A549 treated with dexamethasone at 1 μM for 4 hours (cell line): ENCODE results near the gene ZNF528. TPM values are rescaled to one million over a fixed set of nuclear protein-coding genes. Genes with fewer than 3 reads are reported as not detected.

Source experiments
- total RNA-seq: library from RNA; stranded (reverse); fragments of 200-300 nt; extraction: Qiagen RNA extraction; gene quantifications from 5 replicates; pipeline ENCODE4 v1.2.3, GENCODE V29; 2022

Gene ZNF528
- 0.16 to 0.27 TPM (median 0.19 TPM) in 5 replicates for total RNA-seq

DNA sequence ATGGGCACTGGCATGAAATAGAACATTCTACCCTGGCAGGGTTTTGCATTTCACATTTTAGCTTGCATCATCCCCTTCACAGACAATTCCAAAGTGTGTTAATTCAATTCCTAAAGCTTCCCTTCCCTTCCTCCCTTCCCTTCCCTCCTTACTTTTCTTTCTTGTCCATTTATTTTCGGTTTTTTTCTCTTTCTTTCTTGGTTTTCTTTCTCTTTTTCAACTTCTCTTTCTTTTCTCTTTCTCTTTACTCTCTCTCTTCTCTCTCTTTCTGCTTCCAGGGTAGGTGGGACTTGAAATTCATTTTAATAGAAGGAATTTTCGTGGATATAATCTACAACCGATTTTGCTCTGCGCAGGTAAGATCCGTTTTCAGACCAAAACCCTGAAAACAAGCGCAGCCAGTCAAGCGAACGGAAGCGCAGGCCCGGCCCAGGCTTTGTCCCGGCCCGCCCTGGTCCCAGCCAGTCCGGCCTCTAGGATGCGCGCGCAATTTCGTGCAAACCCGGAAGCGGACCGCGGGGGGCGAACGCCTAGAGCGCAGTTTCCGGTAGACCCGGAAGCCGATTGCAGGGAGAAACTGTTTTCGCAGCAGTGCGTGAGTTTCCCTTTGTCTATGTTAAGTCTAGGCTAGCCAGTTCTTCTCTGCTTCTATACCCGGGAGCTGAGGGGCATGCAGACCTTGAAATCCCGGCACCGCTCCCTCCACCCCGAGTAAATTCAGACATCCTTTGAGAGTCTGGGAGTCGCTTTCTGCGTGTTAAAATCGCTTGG lies at the start of gene ZNF528:
Gene ZNF528, plus strand, starts transcription at position 540 of the 771 bp plus-strand sequence. CDS start 4,165 bp downstream, outside the sequence.

DNA sequence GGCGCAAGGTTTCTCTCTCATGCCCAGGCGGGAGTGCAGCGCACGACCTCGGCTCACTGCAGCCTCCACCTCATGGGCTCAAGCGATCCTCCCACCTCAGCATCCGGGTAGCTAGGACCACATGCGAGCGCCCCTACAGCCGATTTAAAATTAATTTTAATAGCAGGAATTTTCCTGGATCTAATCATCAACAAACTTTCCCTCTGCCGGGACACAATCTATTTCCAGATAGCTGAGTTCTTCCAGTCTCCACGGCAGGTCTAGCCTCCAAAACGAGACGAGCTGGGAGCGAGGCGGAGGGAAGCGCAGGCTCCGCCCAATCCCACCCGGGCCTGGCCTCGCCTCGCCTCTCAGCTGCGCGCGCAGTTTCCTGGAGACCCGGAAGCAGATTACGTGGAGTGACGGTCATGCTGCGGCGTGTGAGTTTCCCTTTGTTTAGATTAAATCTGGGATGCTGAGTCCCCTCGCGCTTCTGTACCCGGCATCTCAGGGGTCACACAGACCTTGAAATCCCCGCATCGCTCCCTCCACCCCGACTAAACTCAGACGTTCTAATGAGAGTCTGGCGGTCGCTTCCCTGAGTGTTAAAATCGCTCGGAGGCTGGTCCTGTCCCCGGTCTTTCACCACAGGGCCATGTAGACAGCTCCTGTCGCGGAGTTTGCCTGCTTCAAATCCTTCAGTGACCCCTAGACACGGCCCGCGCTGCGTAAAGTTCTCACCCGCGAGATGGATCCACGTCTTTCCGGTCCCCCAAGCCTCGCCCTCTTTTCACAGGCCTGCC lies 27.9 kb upstream of the ZNF528 start, which contains the start of gene ZNF880:
Gene ZNF880, plus strand, starts transcription at position 365 of the 782 bp plus-strand sequence. Its CDS starts 43 bp downstream, at position 408.

GRCh38 chr19:52428937-52429336 lies 31.3 kb downstream of the ZNF528 start, which contains the start of gene ZNF534:
ZNF534 (plus strand) TSS chr19:52429148; CDS start chr19:52431475, 2,327 bp downstream.

DNA sequence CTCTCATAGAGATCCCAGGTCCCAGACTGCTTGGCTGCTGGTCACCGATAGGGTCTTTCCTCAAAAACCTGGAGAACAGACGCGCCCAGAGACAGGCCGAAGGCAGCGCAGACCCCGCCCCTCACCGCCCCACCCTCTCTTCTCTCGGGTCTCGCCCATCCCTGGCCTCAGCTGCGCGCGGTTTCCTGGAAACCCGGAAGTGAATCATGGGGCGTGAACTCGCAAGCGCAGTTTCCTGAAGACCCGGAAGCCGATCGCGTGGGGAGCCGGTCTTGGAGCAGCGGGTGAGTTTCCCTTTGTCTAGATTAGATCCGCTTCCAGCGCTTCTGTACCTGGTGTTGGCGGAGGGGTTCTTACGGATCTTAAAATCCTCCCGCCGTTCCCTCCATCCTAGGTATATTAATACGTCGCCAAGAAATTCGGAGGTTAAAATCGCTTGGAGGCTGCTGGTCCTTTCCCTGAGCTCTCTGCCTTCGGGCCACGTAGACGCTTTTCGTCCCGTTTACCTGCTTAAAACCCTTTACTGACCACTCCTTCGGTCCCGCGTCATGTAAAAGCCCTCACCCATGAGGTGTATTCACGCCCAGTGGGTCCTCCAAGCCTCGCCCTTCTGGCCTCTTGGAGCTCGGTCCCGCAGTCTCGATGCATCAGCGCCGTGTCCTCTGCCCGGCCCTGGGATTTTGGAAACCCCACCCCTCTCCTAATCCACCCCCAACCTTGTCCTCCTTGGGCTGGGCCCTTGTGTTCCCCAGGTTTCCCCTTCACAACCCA lies 55.9 kb downstream of the ZNF528 start, which contains the start of gene ZNF578:
Gene ZNF578, plus strand, starts transcription at position 230 of the 771 bp plus-strand sequence. CDS start 48,293 bp downstream, outside the sequence.

Other genes starting within 250 kb of the ZNF528 start
- gene ZNF836, start 226.2 kb upstream of the ZNF528 start, total RNA-seq = 0.61 to 1.3 TPM (median 0.98 TPM) in 5 replicates
- gene PPP2R1A, start 207.8 kb upstream of the ZNF528 start, total RNA-seq = 207 to 293 TPM (median 288 TPM) in 5 replicates
- gene ZNF766, start 128.3 kb upstream of the ZNF528 start, total RNA-seq = 8.0 to 12.1 TPM (median 10.5 TPM) in 5 replicates
- gene ZNF480, start 100.7 kb upstream of the ZNF528 start, total RNA-seq = 10.0 to 19.8 TPM (median 16.6 TPM) in 5 replicates
- not detected in 5 replicates for gene ZNF610, start 61.6 kb upstream of the ZNF528 start, total RNA-seq
- gene ZNF880, start 27.9 kb upstream of the ZNF528 start, total RNA-seq = 0.63 to 1.2 TPM (median 0.65 TPM) in 5 replicates
- gene ZNF534, start 31.3 kb downstream of the ZNF528 start, total RNA-seq = not detected in 5 replicates
- not detected in 5 replicates for gene ZNF578, start 55.7 kb downstream of the ZNF528 start, total RNA-seq
- 0.06 to 0.26 TPM (median 0.16 TPM) in 5 replicates for gene ZNF808, start 129.8 kb downstream of the ZNF528 start, total RNA-seq
- gene ZNF701, start 172.4 kb downstream of the ZNF528 start, total RNA-seq = 0.11 to 0.28 TPM (median 0.15 TPM) in 5 replicates
- 0.08 to 0.11 TPM (median 0.08 TPM) in 4 of 5 replicates, not detected in the other for gene ZNF83, start 240.5 kb downstream of the ZNF528 start, total RNA-seq